VCaP (cell line): ENCODE results near the gene NIPSNAP3A.

Experiments used
- H3K27ac ChIP-seq: fragments of 450-650 bp; 2 replicates; pipeline ENCODE4 v1.5.1; 2017
- TF ChIP-seq, protein P1 (sequence below): fragments of 450-650 bp; conservative IDR thresholded peaks from 2 replicates; pipeline ENCODE4 v1.5.1; 2017; ENCODE audit warnings: mild to moderate bottlenecking, moderate library complexity

NIPSNAP3A gene

DNA sequence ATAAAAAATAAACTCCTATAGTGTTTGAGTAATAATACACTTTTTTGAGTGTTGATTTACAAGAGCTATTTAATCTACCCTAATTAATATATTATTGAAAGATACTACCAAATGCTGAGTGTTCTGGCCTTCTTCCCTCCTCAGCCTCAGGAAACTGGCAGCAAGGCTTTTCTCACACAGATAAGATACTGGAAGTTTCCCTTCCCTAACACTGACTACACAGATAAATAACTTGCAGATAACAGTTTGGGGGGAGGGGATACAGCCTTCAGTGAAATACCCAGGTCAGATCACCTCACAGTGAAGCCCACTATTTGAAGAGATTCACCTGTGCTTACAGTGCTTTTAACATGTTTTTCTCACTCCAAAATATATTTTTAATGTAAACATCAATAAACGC is 1.6 kb upstream of the NIPSNAP3A start:
- H3K27ac ChIP-seq = no peak overlapping the region
- TF ChIP-seq, protein P1, sequence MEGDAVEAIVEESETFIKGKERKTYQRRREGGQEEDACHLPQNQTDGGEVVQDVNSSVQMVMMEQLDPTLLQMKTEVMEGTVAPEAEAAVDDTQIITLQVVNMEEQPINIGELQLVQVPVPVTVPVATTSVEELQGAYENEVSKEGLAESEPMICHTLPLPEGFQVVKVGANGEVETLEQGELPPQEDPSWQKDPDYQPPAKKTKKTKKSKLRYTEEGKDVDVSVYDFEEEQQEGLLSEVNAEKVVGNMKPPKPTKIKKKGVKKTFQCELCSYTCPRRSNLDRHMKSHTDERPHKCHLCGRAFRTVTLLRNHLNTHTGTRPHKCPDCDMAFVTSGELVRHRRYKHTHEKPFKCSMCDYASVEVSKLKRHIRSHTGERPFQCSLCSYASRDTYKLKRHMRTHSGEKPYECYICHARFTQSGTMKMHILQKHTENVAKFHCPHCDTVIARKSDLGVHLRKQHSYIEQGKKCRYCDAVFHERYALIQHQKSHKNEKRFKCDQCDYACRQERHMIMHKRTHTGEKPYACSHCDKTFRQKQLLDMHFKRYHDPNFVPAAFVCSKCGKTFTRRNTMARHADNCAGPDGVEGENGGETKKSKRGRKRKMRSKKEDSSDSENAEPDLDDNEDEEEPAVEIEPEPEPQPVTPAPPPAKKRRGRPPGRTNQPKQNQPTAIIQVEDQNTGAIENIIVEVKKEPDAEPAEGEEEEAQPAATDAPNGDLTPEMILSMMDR = no peak

DNA sequence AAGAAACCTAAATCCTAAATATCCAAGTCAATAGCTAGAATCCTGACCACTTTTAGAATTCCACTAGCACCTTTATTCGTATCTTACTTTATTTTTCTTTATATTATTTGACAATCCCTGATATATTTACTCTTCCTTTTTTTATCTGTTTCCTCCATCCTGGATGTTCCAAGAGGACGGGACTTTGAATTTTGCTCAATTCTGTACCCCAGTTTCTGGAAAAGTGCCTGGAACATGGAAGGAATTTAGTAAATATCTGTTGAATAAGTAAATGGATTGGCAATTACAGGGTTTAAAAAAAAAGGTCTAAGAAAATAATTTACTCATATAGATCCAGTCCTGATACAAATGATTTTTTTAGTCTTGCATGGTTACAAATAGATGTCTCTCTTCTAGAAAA is 1.2 kb upstream of the NIPSNAP3A start:
- H3K27ac ChIP-seq = no peak overlapping the region
- TF ChIP-seq, protein P1 = no peak

DNA sequence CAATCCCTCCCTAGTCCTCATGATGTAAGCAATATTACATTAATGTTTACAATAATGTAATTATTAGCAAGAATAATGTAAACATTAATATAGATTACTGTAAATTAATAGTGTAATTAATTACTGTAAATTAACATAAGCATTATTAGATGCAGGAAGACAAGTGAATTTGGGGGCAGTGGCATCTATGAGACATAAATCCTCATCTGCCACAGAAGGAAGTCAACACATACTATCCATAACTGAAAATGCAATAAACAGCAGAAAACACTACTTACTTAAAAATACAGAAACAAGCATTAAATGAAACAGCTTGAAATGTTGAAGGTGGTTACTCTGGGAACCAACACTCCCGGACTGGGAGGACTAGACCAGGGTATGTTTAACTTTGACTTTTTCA is 685 bp upstream of the NIPSNAP3A start:
- TF ChIP-seq, protein P1 = no peak
- H3K27ac ChIP-seq = peak overlapping the region; percentile 87

DNA sequence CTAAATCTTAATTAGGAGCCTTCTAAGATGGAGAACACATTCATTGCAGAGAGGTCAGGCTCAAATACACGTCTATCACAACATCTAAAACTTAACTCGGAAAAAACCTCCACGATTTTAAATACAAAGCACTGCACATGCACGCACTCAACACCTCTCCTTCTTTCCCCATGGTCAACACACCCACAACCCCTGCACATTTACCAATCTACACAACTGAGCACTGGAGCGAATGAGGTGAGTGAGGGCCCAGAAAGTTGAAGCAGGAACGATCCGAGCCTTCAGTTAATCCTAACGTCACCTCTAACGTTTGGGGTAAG is 278 bp upstream of the NIPSNAP3A start:
- peak overlapping the region; percentile 87 for H3K27ac ChIP-seq
- TF ChIP-seq, protein P1 = no peak

DNA sequence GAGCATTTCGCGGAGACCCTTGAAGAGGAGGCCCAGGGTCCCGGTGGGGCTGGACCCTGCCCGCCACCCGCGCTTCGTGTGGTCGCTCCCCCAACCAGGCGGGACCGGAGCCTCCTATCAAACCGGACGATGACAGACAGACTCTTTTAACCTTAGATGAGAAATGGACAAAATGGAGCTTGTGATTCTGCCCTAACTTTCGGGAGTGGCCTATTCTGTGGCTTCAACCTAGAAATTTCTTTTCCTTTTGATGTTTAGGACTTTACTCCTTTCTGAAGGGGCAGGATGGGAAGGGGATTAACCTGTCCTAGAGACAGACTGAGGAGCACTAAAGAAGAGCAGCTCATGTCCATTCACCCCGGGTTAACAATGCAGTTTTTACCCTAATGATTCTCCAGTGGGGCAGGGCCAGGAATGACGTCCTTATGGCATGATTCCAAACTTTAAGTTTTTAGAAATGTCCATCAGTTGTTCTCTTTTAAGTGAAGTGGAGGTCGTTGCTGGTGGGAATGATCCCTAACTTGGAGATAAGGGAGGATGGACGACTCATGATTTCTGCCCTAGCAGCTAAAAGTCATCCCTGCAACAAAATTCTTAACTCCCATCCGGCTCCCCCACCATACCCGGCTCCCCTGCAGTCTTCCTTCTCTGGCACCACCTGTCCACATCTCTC is 1.0 kb downstream of the NIPSNAP3A start:
- TF ChIP-seq, protein P1 = no peak; the same call in 1 of the 2 replicates
- H3K27ac ChIP-seq = peak overlapping the region; percentile 87

DNA sequence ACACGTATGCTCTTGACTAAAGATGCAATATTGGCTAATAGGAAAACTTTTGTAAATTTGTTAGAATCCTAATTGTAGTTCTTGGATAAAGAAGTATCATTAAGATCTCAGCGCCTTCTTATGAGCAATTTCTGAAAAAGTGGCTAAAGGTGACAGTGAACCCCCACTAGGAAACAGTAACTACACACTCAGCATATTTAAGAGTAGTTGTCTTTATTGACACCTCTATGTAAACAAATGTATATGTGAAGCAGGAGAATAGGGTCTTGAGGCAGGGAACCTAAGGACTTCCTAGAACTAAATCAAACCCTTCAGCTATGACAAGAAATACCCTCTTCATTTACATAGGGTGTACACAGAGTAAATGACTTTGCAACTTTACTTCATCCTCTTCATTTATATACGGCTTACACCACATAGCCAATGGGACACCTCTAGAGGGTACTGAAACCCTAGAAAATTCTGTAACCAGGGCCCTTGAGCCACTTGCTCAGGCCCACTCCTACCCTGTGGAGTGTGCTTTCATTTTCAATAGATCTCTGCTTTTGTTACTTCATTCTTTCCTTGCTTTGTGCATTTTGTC is 2.8 kb downstream of the NIPSNAP3A start:
- H3K27ac ChIP-seq = no peak overlapping the region
- TF ChIP-seq, protein P1 = no peak

DNA sequence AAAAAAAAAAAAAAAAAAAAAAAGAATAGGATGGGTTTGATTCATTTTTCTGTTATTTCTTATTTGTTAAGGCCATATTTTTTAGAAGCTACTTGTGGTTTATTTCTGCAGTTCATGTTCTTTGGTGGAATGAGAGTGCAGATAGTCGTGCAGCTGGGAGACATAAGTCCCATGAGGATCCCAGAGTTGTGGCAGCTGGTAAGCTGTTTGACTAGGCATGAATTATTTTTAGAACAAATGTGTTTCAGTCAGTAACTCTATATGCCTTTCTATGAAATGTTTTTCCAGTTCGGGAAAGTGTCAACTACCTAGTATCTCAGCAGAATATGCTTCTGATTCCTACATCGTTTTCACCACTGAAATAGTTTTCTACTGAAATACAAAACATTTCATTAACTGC is 11.5 kb downstream of the NIPSNAP3A start:
- no peak overlapping the region for H3K27ac ChIP-seq
- TF ChIP-seq, protein P1 = no peak
